ENCODE data around the gene HOXA4. TPM values are rescaled to one million over a fixed set of nuclear protein-coding genes. Genes with fewer than 3 reads are reported as not detected.

HOXA4 gene
- total RNA-seq, 1 experiment from 2014 or later = not detected

GRCh38 chr7:27096768-27097514, 33.6 kb downstream of the HOXA4 start:
- ChIA-PET POLR2A (interaction anchor here (0.6 to 0.9 kb wide), 2 partner anchors 61 to 64 kb away, joined by 3 to 4 read pairs; no protein-coding TSS in a partner anchor), CTCF (interaction anchor here (0.8 to 2.7 kb wide), 10 partner anchors 14 to 239 kb away, joined by 3 to 10 read pairs (median 4); partner anchors contain the start of genes HOXA5 and SKAP2)
- H3K27me3 Mint-ChIP-seq (ENCODE audit: low read depth) = peaks cover 100% of the 10 kb centered on the region
- H3K27ac Mint-ChIP-seq = no peak overlapping the region
- H3K36me3 Mint-ChIP-seq = peaks cover 6% of the 10 kb centered on the region
- DNase-seq (ENCODE audit: low spot score) = no peak
- ATAC-seq = no peak
- H3K4me3 Mint-ChIP-seq = peak overlapping the region; percentile 76
- H3K9me3 Mint-ChIP-seq = no peaks in the 10 kb centered on the region
- H3K4me1 Mint-ChIP-seq = peaks cover 69% of the 10 kb centered on the region
- TF ChIP-seq, protein P1, sequence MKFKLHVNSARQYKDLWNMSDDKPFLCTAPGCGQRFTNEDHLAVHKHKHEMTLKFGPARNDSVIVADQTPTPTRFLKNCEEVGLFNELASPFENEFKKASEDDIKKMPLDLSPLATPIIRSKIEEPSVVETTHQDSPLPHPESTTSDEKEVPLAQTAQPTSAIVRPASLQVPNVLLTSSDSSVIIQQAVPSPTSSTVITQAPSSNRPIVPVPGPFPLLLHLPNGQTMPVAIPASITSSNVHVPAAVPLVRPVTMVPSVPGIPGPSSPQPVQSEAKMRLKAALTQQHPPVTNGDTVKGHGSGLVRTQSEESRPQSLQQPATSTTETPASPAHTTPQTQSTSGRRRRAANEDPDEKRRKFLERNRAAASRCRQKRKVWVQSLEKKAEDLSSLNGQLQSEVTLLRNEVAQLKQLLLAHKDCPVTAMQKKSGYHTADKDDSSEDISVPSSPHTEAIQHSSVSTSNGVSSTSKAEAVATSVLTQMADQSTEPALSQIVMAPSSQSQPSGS (CRISPR knock-in tag; IDR thresholded peaks at IDR 0.05; ENCODE audit: borderline replicate concordance, low read depth) = no peak
- TF ChIP-seq ZNF263 (CRISPR knock-in tag; IDR thresholded peaks at IDR 0.05; ENCODE audit: low read depth) (no peak), SP1 (CRISPR knock-in tag; conservative IDR thresholded peaks at IDR 0.05) (0 out of 2 replicates have a peak, but pooled peaks have one; percentile 4)

DNA sequence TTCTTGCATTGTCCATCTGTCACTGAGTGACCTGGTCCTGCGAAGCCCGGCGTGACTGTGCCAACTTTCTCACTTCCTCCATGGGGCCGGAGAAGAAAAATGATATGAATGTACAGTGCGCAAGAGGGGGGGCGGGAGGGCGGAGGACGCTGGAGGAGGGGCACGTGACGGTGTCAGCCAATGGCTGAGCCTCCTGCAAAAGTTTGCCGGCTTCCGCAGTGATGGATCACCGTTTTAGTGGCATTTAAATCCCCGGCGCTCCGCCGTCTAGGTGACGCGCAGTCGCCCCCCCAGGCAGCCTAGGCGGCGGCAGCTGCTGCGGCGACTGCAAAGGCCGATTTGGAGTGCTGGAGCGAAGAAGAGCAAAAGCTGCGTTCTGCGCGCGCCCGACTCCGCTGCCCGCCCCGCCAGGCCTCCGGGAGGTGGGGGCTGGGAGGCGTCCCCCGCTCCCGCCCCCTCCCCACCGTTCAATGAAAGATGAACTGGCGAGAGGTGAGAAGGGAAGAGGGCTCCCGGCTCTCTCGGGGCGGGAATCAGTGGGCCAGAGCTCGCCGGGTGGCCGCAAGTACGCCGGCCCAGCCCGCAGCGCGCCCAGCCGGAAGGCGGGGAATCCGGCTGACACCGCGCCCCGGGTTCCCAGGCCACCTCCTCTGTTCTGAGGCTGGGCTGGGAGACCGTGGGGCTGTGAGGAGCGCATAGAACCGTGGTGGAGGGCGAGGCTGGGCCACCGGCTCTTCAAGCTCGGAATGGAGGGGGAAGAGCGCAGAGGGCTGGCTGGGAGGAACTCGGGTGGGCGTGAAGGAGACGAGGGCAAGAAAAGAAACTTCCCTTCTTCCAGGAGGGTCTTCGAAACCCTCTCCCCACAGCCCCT, 34.4 kb downstream of the HOXA4 start, which contains the start of gene HOXA1:
Gene HOXA1 (minus strand): TSS at position 104 of the 871 bp plus-strand sequence. CDS start 88 bp downstream, at position 16.
- H3K9me3 Mint-ChIP-seq = no peaks in the 10 kb centered on the region
- TF ChIP-seq USF2 (CRISPR knock-in tag; IDR thresholded peaks at IDR 0.05) (peak; percentile 92), E2F4 (CRISPR knock-in tag; IDR thresholded peaks at IDR 0.05; ENCODE audit: borderline replicate concordance, low read depth) (no peak), MAX (CRISPR knock-in tag; IDR thresholded peaks at IDR 0.05) (no peak), NFYB (CRISPR knock-in tag; conservative IDR thresholded peaks at IDR 0.05; ENCODE audit: low read depth) (peak; percentile 37; the same call in 1 of the 2 replicates), SP1 (CRISPR knock-in tag; conservative IDR thresholded peaks at IDR 0.05) (0 out of 2 replicates have a peak, but pooled peaks have one; percentile 6)
- TF ChIP-seq, protein P2, sequence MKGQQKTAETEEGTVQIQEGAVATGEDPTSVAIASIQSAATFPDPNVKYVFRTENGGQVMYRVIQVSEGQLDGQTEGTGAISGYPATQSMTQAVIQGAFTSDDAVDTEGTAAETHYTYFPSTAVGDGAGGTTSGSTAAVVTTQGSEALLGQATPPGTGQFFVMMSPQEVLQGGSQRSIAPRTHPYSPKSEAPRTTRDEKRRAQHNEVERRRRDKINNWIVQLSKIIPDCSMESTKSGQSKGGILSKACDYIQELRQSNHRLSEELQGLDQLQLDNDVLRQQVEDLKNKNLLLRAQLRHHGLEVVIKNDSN (CRISPR knock-in tag; IDR thresholded peaks at IDR 0.05) = peak; percentile 90
- peaks cover 69% of the 10 kb centered on the region for H3K4me1 Mint-ChIP-seq
- ATAC-seq (peak; percentile 44), DNase-seq (ENCODE audit: low spot score) (peak; percentile 71)
- peaks cover 6% of the 10 kb centered on the region for H3K36me3 Mint-ChIP-seq
- peak within 1 kb of the TSS; percentile 76 for H3K4me3 Mint-ChIP-seq
- no peak within 1 kb of the TSS for H3K27ac Mint-ChIP-seq
- peaks cover 100% of the 10 kb centered on the region for H3K27me3 Mint-ChIP-seq (ENCODE audit: low read depth)
- POLR2A ChIA-PET = interaction anchor here (0.9 kb wide), 1 partner anchor 65 kb away, joined by 4 read pairs; no protein-coding TSS in a partner anchor
- CTCF ChIA-PET = interaction anchor here (0.8 to 2.7 kb wide), 10 partner anchors 14 to 238 kb away, joined by 3 to 10 read pairs (median 4); partner anchors contain the start of genes HOXA5 and SKAP2

DNA sequence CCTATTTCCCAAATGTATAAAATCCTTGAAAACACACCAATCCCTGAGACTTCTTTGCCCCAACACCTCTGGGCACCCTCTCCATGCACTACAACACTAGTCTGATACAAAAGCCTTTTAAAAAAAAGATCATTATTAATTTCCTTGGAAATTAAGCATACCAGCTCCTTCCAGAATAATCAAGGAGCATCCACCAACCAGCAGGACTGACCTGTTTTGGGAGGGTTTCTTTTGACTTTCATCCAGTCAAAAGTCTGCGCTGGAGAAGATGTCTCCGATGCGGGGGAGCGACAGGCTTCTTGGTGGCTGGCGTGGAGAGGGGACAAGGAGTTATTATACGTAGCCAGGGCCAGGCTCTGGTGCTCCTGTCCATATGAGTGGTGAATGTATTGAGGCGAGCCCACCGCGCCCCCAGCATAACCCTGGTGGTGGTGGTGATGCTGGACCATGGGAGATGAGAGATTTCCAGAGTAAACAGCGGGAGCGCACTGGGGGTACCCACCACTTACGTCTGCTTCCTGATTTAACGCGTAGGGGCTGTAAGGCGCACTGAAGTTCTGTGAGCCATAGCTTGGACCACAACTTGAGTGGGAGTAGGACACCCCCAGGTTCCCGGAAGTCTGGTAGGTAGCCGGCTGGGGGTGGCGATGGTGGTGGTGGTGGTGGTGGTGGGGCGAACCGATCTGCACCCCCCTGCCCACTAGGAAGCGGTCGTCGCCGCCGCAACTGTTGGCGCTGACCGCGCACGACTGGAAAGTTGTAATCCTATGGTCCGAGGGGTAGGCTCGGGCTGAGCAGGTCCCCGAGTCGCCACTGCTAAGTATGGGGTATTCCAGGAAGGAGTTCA, 35.3 kb downstream of the HOXA4 start:
- Mint-ChIP-seq H3K4me1 (peaks cover 69% of the 10 kb centered on the region), H3K27me3 (ENCODE audit: low read depth) (peaks cover 100% of the 10 kb centered on the region), H3K27ac (no peak overlapping the region), H3K4me3 (peak overlapping the region; percentile 76), H3K36me3 (peaks cover 6% of the 10 kb centered on the region), H3K9me3 (no peaks in the 10 kb centered on the region)
- ChIA-PET POLR2A (no interaction called here), CTCF (interaction anchor here (0.8 to 2.7 kb wide), 7 partner anchors 14 to 237 kb away, joined by 3 to 10 read pairs (median 3); partner anchors contain the start of gene SKAP2)
- TF ChIP-seq TCF7 (CRISPR knock-in tag; IDR thresholded peaks at IDR 0.05; ENCODE audit: low read depth) (no peak), NR3C1 (CRISPR knock-in tag; conservative IDR thresholded peaks at IDR 0.05; ENCODE audit: low read depth) (no peak), E2F1 (CRISPR knock-in tag; IDR thresholded peaks at IDR 0.05) (no peak), FOXK1 (CRISPR knock-in tag; IDR thresholded peaks at IDR 0.05) (no peak), GTF2I (CRISPR knock-in tag; conservative IDR thresholded peaks at IDR 0.05) (no peak), NFATC4 (CRISPR knock-in tag; IDR thresholded peaks at IDR 0.05) (no peak), ZNF232 (CRISPR knock-in tag; IDR thresholded peaks at IDR 0.05) (no peak), RELA (CRISPR knock-in tag; IDR thresholded peaks at IDR 0.05; ENCODE audit: borderline replicate concordance) (no peak), ZNF138 (CRISPR knock-in tag; conservative IDR thresholded peaks at IDR 0.05) (no peak)
- DNase-seq (ENCODE audit: low spot score) (no peak), ATAC-seq (peak; percentile 10)

All from WTC11 (cell line).